ENCODE data around the gene HLA-DRA. TPM values are rescaled to one million over a fixed set of nuclear protein-coding genes. Genes with fewer than 3 reads are reported as not detected.

The HLA-DRA gene
- total and polyA plus RNA-seq, 2 of the 8 experiments (the other 6 are each of a cell fraction or from before 2014, with no cell fraction given): 5.0 to 6.2 TPM

GRCh38 chr6:32460528-32460927, 20.8 kb downstream of the HLA-DRA start:
- TF ChIP-seq, protein P1, sequence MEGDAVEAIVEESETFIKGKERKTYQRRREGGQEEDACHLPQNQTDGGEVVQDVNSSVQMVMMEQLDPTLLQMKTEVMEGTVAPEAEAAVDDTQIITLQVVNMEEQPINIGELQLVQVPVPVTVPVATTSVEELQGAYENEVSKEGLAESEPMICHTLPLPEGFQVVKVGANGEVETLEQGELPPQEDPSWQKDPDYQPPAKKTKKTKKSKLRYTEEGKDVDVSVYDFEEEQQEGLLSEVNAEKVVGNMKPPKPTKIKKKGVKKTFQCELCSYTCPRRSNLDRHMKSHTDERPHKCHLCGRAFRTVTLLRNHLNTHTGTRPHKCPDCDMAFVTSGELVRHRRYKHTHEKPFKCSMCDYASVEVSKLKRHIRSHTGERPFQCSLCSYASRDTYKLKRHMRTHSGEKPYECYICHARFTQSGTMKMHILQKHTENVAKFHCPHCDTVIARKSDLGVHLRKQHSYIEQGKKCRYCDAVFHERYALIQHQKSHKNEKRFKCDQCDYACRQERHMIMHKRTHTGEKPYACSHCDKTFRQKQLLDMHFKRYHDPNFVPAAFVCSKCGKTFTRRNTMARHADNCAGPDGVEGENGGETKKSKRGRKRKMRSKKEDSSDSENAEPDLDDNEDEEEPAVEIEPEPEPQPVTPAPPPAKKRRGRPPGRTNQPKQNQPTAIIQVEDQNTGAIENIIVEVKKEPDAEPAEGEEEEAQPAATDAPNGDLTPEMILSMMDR (IDR thresholded peaks at IDR 0.05; ENCODE audit: control extremely low read depth in 1 of 3, insufficient read depth in 1 of 3, low read depth in 1 of 3, low read length in 3 of 3): peak in 2 of 3 experiments; percentile 14 to 27; a peak in 3 of 4 replicates
- TF ChIP-seq MAFK (IDR thresholded peaks at IDR 0.05; ENCODE audit: low read depth, low read length) (no peak), RAD21 (IDR thresholded peaks at IDR 0.05 in 1 of 2, conservative IDR thresholded peaks at IDR 0.05 in 1 of 2; ENCODE audit: low read depth in 2 of 2, low read length in 2 of 2) (peak in 1 of 2 experiments; percentile 22; a peak in 1 of 4 replicates)
- H3K14ac ChIP-seq (ENCODE audit: insufficient read length): no peak overlapping the region
- H3K18ac ChIP-seq (ENCODE audit: extremely low read depth, low read length): no peak overlapping the region
- DNase-seq (ENCODE audit: low read depth in 1 of 2, low spot score in 2 of 2): no peak
- no peak overlapping the region for H2AFZ ChIP-seq (ENCODE audit: low read length)
- H3K4ac ChIP-seq (replicated peaks; ENCODE audit: insufficient read length, low read depth, low read length): no peak overlapping the region
- 86% methylated on average over 4 of the region's 4 CpGs; no CpG with 5 or more reads in 1 of the 2 experiments for WGBS, 2 experiments (ENCODE audit: extremely low coverage in 1 of 2, insufficient coverage in 1 of 2, insufficient read length in 1 of 2, insufficient replicate concordance in 2 of 2, low coverage in 1 of 2, low lambda C conversion rate in 2 of 2, missing lambda C conversion rate in 1 of 2)
- H3K27me3 ChIP-seq (replicated peaks in 1 of 4; ENCODE audit: control insufficient read depth in 3 of 4, extremely low read depth in 1 of 4, insufficient read depth in 3 of 4, low read length in 3 of 4): no peaks in the 10 kb centered on the region
- H3K56ac ChIP-seq (replicated peaks; ENCODE audit: insufficient read length, low read depth, low read length): no peak overlapping the region
- no peak overlapping the region for H4K8ac ChIP-seq (ENCODE audit: extremely low read depth, insufficient read depth, low read length)
- ChIA-PET POLR2A (ENCODE audit: partially characterized antibody) (no interaction called here), CTCF (ENCODE audit: partially characterized antibody) (interaction anchor here (0.8 to 1.8 kb wide), 9 partner anchors 10 to 160 kb away, joined by 3 to 9 read pairs (median 3); no protein-coding TSS in a partner anchor)
- no peak overlapping the region for H3K23ac ChIP-seq (ENCODE audit: insufficient read length)
- H3K9me3 ChIP-seq (ENCODE audit: insufficient read depth in 2 of 2, low read depth in 1 of 2, low read length in 1 of 2): no peaks in the 10 kb centered on the region
- H4K20me1 ChIP-seq (replicated peaks in 1 of 2; ENCODE audit: control insufficient read depth in 1 of 2, insufficient read depth in 2 of 2, low read length in 2 of 2): no peaks in the 10 kb centered on the region
- H2BK120ac ChIP-seq (replicated peaks; ENCODE audit: low read depth, low read length): no peak overlapping the region
- H3K36me3 ChIP-seq (ENCODE audit: control insufficient read depth in 2 of 4, insufficient read depth in 4 of 4, low read length in 3 of 4): no peaks in the 10 kb centered on the region
- H3K4me3 ChIP-seq (ENCODE audit: extremely low read depth in 1 of 4, insufficient read depth in 2 of 4, low read depth in 3 of 4, low read length in 4 of 4): no peak overlapping the region
- no peak overlapping the region for H4K91ac ChIP-seq (replicated peaks; ENCODE audit: insufficient read length, low read length)
- H2BK15ac ChIP-seq (ENCODE audit: low read length): no peak overlapping the region
- no peak overlapping the region for H3K27ac ChIP-seq (ENCODE audit: low read depth, low read length)
- H2BK12ac ChIP-seq (ENCODE audit: low read depth, low read length): no peak overlapping the region
- no peaks in the 10 kb centered on the region for H3K79me1 ChIP-seq (ENCODE audit: low read depth, low read length)
- H2BK20ac ChIP-seq (ENCODE audit: low read length): no peak overlapping the region
- no peaks in the 10 kb centered on the region for H3K79me2 ChIP-seq (ENCODE audit: control insufficient read depth in 1 of 2, insufficient read depth in 2 of 2, low read length in 2 of 2)
- no peaks in the 10 kb centered on the region for H3K23me2 ChIP-seq (ENCODE audit: low read depth, low read length)
- H3K9ac ChIP-seq (replicated peaks in 1 of 4; ENCODE audit: extremely low read depth in 1 of 4, low read depth in 3 of 4, low read length in 3 of 4): no peak overlapping the region
- no peaks in the 10 kb centered on the region for H3K4me1 ChIP-seq (replicated peaks in 1 of 4; ENCODE audit: control insufficient read depth in 3 of 4, insufficient read depth in 4 of 4, low read length in 3 of 4)
- H4K5ac ChIP-seq (ENCODE audit: insufficient read length, low read depth, low read length): no peak overlapping the region
- no peak for FAIRE-seq
- no peak overlapping the region for H3K4me2 ChIP-seq (ENCODE audit: insufficient read depth in 1 of 2, low read depth in 2 of 2, low read length in 2 of 2)
- no peak overlapping the region for H2BK5ac ChIP-seq (ENCODE audit: low read depth, low read length)
- no peak overlapping the region for H2AK5ac ChIP-seq (ENCODE audit: low read depth, low read length)

All from H1 (cell line).